ENCODE results near the gene TMEM80.
A peak's percentile ranks its signal among the peaks of the same experiment; 100 is the strongest.

TMEM80 gene

DNA sequence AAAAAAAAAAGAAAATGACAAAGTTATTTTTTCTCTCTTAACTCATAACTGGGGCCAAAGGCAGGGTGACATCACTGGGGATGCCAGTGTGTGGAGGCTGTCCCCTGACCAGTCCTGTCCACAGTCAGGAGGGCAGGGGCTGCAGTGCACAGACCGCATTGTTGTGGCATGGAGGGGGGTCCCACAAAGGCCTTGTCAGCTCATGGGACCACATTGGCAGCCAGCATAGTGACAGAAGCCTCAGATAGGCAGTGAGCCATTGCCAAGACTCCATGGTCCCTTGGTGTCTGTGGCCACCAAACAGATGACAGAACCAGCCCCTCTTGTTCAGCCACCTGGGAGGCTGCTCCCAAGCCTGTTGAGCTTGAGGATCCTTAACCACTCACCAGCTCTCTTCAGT lies 4.1 kb downstream of the TMEM80 start:
- no peak for DNase-seq (ENCODE audit: low read depth)

DNA sequence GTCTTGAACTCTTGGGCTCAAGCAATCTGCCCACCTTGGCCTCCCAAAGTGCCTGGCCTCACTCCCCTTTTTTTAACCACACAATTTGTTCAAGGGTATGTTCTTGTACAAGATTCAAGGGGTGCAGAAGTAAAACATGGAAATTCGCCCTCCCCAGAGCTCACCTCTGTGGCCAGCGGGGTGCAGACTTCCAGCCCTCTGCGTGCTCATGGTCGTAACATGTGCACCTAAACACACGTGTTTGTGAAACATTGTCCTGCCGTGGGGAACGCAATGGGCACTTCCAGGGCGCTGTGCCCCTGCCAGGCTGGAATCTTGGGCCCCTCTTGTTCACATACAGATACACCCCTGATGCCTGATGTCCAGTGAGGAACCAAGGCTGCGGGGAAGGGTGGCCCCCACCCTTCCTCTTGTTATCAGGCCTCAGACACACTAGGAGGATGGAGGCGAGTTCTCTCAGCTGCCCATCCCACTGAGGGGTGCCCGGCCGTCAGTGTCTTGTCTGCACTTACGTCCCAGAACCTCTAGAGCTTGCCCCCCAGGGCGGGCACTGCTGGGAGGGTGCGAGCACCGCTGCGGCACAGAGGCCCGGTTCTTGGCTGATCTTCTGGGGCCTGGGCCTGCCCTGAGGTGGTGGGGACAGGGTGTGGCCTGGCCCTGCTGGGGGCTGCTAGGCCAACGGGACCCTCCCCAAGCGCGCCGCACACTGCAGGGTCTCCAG lies 6.3 kb downstream of the TMEM80 start:
- no peak for DNase-seq (ENCODE audit: low read depth)

DNA sequence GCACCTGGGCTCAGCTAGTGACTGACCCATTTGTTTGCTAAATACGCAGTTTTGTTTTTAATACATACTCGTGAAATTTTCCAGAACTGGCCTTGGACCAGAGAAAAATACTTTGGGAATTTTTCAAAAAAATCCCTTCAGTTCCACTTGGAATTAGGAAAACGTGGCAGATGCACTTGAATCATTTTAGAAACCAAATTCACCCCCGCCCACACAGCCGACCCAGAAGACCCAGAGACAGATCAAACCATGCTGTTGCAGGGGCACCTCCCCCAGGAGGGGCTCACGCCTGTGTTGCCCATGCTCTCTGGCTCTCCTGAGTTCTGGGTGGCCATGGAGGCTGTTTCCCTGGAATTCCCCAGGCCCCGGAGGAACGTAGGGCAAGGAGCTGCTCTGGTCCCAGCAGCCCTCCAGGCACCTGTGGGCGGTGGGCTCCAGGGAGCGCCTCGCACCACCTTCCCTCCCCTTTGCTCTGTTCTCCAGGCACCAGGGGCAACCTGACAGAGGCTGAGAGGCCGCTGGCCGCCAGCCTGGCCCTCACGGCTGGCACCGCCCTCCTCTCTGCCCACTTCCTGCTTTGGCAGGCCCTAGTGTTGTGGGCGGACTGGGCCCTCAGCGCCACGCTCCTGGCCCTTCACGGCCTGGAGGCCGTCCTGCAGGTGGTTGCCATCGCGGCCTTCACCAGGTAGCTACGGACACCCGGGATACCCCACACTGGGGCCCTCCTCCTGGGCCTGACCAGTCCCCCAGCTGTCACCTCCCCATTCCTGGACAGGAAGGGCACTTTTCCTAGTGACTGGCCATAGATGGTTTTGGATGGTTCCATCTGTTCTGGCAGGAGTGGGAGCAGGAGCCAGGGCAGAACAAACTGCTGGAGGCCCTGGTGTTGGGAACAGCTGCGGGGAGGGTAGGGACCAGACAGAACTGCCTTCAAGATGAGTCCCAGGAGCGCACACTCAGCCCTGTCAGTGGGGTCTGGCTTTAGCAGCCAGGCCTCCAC lies 7.1 kb downstream of the TMEM80 start:
- DNase-seq (ENCODE audit: low read depth), result no peak

DNA sequence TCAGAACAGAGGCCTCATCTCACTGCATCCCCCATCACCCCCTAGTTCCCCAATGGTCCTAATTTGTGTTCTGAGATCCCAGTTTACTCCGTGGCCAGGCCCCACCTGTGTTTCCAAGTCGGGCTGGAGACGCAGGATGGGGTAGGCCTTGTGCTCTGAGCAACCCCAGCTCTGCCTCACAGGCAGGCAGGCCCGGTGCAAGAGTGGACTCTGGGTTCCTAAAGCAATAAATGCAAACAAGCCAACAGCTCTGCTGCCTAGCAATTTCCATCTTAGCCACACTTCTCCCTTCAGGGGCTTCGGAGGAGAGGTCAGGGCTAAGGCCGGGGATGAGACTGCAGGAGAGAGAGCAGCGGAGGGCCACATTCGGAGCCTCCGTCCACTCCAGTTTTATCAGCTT lies 7.9 kb downstream of the TMEM80 start:
- no peak for DNase-seq (ENCODE audit: low read depth)

DNA sequence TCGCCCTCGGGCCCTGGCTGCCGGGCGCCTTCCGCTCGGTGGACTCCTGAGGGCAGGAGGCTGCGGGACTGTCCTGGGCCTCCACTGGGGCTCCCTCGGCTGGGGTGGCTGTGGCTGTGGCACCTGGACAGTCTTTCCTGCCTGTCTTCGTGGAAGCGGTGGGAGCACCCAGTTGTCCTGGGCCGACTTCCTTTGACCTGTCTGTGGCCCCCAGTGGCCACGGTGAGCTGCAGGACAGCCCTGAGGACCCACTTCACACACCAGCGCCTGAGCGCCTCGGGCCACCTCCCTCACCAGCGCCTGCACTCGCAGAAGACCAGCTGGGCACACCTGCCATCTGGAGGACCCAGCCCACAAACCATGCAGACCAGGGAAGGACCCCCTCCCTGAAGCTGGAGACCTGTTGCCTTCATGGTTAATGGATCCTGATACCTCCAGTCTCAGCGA lies 8.6 kb downstream of the TMEM80 start:
- no peak for DNase-seq (ENCODE audit: low read depth)

DNA sequence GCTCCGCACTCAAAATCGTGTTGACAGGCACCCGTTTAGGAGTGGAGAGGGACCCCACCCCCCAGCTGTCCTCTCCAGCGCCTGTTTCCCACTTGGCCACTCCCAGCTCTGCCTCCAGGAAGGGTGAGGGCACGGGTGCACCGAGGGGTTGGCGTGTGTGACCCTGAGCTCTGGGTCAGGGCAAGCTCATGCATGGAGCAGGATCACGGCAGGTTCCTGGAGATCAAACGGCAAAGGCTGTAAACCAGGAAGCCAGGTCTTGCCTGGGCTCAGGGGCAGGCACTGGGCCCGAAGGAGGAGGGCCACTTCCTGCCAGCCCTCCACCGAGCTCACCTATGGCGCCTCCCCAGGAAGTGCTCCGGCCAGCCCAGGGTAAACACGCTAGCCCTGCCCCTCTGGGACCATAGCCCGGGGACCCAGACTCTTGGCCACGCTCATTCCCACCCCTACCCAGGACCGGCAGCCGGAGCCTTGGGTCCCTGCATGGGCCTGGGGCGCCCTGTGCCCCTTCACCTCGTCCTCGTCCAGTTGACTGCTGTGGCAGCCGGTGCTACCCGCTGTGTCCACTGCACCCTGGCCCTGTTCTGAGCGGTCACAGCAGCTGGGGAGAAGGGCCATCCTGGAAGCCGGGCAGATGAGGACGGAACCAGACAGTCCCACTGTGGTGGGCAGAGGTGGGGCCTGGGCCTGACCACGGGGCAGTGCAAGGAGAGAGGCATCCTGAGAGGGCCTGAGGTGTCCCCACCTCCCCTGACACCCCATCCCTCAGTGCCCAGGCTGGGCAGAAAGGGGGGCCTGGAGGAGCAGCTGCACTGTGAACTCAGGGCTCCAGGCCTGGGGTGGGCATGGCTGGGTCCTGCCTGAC lies 9.4 kb downstream of the TMEM80 start:
- DNase-seq (ENCODE audit: low read depth), result no peak

DNA sequence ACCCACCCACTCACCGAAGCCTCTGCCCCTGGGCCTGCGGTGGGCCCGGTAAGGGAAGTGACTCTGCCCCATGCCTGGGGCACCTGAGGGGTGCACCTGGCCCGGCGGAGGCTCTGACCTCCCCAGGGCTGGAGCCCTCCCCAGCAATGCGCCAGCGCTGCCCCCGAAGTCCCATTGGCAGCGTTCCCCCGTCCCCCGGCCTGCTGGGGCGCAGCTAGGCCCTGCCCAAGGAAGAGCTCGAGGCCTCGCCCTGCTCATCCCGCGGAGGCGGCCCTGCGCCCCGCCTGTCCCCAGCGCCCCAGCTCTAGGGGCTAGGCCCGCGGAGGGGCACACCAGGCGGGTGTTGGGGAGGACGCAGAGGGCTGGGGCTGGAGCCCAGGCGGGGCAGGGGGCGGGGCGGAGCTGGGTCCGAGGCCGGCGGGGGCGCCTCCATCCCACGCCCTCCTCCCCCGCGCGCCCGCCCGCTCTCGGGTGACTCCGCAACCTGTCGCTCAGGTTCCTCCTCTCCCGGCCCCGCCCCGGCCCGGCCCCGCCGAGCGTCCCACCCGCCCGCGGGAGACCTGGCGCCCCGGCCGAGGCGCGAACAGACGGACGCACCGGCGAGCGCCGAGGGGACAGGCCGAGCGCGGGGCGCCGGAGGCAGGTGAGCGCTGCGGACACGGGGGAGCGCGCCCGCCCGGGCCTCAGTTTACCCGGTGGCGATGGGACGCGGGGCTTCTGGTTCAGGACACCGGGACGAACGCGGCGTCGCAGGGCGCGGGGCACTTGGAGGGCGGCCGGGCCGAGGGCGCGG lies 10.2 kb downstream of the TMEM80 start, which contains the start of gene EPS8L2:
TSS of gene EPS8L2 (plus strand) at position 586 of the 793 bp plus-strand sequence. CDS start 3,177 bp downstream, outside the sequence.
- DNase-seq (ENCODE audit: low read depth), result no peak

DNA sequence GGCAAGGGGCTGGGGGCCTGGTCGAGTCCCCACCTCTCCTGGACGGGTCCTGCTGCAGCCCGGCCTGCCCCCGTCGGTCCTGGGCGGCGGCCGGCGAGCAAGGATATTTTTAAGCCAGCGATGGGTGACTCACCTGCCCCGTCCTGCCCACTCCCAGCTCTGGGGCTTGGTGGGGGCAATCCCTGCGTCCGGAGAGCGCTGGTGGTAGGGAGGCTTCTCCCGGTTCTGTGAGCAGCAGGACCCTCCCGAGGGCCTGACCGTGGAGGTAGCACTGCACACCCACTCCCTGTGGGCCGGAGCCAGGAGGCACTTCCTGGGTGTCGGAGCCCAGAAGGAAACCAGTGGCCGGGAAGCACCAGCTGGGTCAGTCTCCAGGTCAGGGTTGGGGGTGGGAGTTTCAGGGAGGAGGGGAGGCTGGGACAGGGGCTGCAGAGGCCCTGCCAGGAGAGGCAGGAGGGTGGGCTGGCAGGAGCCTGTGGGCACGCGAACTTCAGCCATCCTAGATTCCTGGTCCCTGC lies 10.9 kb downstream of the TMEM80 start:
- DNase-seq (ENCODE audit: low read depth), result no peak

DNA sequence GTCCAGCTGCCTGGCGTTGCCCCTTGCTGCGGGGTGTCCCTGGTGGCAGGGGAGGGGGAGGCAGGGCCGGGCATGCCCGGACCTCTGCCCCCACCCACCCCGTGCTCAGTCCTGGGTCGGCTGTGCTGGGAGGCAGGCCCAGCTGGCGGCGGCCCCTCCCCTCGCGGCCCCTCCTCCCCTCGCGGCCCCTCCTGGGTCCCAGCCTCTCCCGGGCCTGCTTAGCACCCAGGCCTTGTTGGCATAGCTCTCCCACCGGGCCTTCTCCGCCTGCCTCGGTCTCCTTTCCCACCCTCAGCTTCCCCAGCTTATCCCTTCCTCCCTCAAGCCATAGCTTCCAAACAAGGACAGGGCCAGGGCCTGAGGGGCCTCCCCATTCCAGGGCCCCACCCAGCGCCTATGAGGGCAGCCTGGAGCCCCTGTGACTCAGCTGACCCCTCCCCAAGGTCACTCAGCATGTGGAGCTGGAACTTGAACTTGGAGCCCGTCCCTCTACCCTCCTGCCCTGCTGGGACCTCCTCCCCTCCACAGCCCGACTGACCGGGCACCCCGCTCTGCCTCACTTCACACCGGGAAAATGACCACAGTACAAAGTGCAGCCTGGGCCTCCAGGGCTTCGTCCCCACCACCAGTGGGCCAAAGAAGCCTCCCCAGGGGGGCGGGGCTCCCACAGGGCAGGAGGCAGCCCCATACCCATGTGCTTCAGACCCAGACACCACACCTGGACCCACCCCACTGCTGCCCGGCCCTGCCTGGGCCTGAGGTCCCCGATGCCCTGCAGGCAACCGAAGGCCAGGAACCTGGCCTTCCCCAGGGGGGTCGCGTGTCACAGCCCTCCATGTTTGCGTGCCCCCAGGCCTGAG lies 11.6 kb downstream of the TMEM80 start:
- no peak for DNase-seq (ENCODE audit: low read depth)

DNA sequence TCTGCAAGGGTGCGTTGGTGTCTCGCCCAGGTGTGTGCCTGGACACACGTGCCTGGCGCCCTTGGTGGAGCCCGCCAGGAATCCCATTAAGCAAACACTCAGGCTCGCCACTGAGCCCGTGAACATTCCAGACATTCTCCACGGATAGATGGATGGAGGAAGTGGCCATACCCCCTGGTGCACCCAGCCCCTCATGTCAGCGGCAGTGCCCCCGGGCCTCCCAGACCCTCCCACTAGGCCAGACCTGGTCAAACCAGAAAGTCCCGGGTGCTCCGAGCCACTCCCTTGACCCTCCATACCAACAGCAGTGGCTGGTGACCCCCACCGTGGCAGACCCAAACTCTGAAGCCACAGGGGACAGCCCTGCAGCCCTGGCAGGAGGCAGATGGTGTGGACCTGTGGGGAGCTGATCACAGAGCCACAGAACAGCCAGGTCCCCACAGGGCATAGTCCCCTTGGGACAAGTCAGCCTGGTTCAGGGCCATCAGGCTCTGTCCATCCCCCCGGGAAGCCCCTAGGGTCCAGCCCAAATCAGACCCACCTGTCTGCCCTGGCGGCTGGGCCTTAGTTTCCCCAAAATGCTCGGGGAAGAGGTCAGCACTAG lies 12.3 kb downstream of the TMEM80 start:
- DNase-seq (ENCODE audit: low read depth), result no peak

DNA sequence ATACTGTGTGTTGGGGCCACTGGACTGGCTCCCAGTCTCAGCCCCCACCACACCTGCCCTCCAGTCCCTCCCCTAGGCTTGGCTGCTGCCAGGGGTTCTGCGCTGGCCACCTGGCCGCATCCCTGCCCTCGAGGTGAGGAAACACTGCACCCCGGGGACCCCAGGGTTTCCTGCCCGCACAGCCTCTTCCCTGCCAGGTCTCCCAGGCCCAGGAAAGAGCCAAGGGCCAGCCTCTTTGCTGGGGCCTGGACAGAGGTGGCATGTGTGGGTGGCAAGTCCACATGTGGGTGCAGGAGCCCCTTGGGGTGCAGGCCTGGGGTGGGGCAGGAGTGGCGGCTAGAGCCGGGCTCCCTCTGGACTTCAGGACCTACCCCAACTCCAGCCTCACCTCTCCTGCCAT lies 12.9 kb downstream of the TMEM80 start:
- no peak for DNase-seq (ENCODE audit: low read depth)

DNA sequence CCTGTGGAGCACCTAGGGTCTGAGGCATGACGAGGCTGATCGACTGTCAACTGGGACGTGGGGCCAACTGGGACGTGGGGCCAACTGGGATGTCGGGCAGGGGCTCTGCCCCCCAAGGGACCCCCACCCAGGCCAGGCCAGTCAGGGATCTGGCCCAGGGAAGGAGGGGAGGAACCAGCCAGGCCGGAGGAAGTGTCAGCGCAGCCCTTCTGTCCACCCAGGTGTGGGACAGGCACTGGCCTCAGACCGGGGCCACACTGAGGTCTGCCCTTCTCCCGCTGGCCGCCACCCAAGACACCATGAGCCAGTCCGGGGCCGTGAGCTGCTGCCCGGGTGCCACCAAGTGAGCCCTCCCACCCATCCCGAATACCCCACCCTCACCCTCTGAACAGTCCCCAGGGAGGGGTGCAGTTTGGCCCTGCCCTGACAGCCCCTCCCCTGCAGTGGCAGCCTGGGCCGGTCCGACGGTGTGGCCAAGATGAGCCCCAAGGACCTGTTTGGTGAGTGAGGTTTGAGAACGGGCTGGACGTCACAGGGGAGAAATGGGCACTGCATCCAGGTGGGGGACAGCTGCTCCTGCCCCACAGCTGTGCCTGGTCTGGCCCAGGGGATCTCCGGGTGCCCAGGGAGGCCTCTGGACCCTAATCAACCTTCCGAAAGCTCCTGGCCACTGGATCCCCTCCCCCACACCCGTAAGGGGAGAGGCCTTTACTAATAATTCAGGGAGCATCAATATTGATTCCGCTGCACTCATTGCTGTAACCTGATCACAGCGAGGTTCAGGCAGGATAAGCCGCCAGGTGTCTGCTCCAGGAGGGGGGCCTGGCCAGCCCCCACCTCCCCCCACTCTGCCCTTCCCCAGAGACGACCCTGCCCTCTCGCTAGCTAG lies 13.7 kb downstream of the TMEM80 start:
- DNase-seq (ENCODE audit: low read depth), result no peak

DNA sequence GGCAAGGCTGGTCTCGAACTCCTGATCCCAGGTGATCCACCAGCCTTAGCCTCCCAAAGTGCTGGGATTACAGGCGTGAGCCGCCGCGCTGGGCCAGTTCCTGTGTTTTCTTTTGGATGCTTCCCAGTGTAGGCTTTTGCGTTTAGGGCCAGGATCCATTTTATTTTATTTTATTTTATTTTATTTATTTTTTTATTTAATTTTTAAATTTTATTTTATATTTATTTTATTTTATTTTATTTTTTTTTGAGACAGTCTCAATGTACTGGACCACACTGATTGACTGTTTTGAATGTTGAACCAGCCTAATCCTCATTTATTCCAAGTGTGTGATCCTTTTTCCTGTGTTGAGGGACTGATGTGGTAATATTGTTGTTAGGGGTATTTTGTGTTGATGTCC lies 18.8 kb downstream of the TMEM80 start:
- DNase-seq (ENCODE audit: low read depth), result no peak

DNA sequence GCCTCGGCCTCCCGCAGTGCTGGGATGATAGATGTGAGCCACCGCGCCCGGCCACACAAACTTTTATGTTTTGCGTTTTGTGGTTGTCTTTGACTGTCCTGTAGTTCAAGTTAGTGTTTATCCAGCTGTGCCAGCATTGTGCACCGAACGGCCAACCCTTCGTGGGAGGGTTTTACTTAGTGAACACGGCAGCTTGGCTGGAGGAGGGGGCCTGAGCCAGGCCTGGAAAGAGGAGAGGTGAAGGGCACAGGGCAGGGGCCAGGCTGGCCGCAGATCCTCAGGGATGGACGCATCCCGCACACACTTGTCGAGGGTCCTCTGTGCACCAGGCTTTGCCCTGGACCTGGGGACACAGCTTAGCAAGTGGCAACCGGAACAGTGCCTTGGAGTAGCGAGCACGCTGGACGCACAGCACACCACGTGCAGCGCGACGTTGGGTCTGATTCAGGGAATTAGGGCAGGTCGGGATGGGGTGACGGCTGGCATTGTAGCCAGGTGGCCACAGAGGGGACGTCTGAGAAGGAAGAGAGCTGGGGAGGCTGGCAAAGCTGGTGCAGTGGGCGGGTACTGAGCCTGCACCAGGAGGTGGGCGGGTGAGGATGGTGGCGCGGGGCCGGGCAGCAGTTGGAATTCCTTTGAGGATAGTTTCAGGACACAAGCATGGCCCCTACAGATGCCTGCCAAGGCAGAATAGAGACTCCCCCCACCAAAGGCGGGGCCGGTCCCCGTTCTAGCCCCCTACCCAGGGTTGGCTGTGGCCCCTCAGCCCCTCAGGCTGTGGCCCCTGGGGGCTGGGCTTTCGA lies 23.8 kb downstream of the TMEM80 start:
- DNase-seq (ENCODE audit: low read depth), result no peak

DNA sequence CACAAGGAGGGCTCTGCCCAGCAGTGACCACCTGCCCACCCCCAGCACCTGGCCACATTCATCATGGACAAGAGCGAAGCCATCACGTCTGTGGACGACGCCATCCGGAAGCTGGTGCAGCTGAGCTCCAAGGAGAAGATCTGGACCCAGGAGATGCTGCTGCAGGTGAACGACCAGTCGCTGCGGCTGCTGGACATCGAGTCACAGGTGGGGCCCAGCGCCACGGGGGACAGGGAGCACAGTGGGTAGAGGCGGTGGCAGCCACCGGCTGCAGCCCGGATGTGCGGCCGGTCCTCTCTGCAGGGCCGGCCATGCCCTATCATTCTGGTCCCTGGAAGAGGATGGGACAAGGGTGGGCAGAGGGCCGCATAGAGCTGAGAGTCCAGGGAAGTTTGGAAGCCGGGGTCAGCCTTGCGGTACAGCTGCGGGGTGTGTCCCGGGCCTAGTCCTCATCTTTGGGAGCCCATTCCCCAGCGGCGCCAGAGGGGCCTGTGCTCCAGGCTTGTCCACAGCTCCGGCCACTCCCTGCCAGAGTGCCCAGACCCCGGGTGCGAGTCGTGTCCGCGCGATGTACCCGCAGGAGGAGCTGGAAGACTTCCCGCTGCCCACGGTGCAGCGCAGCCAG lies 24.5 kb downstream of the TMEM80 start:
- no peak for DNase-seq (ENCODE audit: low read depth)

DNA sequence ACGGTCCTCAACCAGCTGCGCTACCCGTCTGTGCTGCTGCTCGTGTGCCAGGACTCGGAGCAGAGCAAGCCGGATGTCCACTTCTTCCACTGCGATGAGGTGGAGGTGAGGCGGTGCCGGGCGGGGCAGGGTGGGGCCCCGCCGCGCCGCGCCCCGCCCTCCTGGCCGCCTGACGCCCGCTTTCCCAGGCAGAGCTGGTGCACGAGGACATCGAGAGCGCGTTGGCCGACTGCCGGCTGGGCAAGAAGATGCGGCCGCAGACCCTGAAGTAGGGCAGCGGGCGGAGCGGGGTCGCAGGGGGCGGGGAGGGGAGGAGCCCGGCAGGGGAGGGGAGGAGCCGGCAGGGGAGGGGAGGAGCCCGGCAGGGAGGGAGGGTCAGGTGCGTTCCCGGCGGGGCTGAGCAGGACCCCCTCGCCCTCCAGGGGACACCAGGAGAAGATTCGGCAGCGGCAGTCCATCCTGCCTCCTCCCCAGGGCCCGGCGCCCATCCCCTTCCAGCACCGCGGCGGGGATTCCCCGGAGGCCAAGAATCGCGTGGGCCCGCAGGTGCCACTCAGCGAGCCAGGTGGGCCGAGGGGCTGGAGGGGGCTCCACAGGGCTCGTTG lies 25.1 kb downstream of the TMEM80 start:
- peak; percentile 50 for DNase-seq (ENCODE audit: low read depth)

DNA sequence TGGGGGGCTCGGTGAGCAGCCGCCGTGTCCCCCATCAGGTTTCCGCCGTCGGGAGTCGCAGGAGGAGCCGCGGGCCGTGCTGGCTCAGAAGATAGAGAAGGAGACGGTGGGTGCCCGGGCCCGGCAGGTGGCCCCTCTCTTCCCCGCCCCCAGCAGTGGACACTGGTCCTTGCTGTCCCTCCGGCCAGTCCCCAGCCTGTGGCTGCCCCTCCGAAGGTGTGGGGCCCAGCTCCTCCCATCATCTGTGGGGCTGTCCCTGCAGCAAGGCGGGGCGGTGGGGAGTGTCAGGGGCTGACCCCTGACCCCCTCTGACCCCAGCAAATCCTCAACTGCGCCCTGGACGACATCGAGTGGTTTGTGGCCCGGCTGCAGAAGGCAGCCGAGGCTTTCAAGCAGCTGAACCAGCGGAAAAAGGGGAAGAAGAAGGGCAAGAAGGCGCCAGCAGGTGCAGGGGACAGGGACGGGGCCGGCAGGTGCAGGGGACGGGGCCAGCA lies 25.7 kb downstream of the TMEM80 start:
- DNase-seq (ENCODE audit: low read depth), result no peak
